PFSK-1 (cell line): ENCODE measurements around the gene UVRAG.

Experiments
- FOXP2 ChIP-seq: optimal IDR thresholded peaks from 2 replicates; pipeline ENCODE3; 2011; ENCODE audit warnings: borderline replicate concordance, control low read depth, inconsistent platforms; ENCODE audit not compliant: insufficient read depth; ENCODE audit errors: extremely low read length, extremely low read depth
- POLR2AphosphoS5 ChIP-seq: IDR thresholded peaks from 2 replicates; pipeline ENCODE4 v1.6.1; 2012; ENCODE audit warnings: low read depth, mild to moderate bottlenecking, control low read depth, low read length, moderate library complexity
- REST ChIP-seq, 2 experiments: IDR thresholded peaks; 2 replicates each; pipeline versions ENCODE4 v1.6.1 to v1.8.0; 2011 to 2012; ENCODE audit warnings: low read depth in 2 of 2, low read length in 2 of 2, control low read depth in 1 of 2, inconsistent platforms in 1 of 2, mild to moderate bottlenecking in 1 of 2, moderate library complexity in 1 of 2; ENCODE audit not compliant: insufficient read depth in 1 of 2
- SIN3A ChIP-seq: IDR thresholded peaks from 2 replicates; pipeline ENCODE4 v1.6.1; 2012; ENCODE audit warnings: mild to moderate bottlenecking, low read length, moderate library complexity, borderline replicate concordance; ENCODE audit not compliant: insufficient read depth
- TAF1 ChIP-seq: IDR thresholded peaks from 2 replicates; pipeline ENCODE4 v1.6.1; 2012; ENCODE audit warnings: low read length, control low read depth, borderline replicate concordance; ENCODE audit not compliant: insufficient read depth

UVRAG gene

GRCh38 chr11:75783416-75784084 lies 31.5 kb upstream of the UVRAG start:
- no peak for TF ChIP-seq REST (IDR thresholded peaks at IDR 0.05; ENCODE audit: insufficient read depth in 1 of 2, low read depth in 2 of 2, low read length in 2 of 2)
- TF ChIP-seq POLR2AphosphoS5, result no peak
- TF ChIP-seq SIN3A, result no peak
- TF ChIP-seq TAF1, result no peak
- TF ChIP-seq FOXP2, result no peak

- TF ChIP-seq POLR2AphosphoS5 (no peak), SIN3A (no peak), TAF1 (no peak)
These were observed 30.9 kb upstream of the UVRAG start for GRCh38 chr11:75784085-75784478.

GRCh38 chr11:75784506-75784905 lies 30.5 kb upstream of the UVRAG start:
- no peak for TF ChIP-seq TAF1

GRCh38 chr11:75785187-75785586 lies 29.8 kb upstream of the UVRAG start:
- TF ChIP-seq TAF1, result no peak
- TF ChIP-seq POLR2AphosphoS5, result no peak
- no peak for TF ChIP-seq SIN3A
- no peak for TF ChIP-seq FOXP2
- no peak for TF ChIP-seq REST (IDR thresholded peaks at IDR 0.05; ENCODE audit: insufficient read depth in 1 of 2, low read depth in 2 of 2, low read length in 2 of 2)

GRCh38 chr11:75786101-75786736 lies 28.8 kb upstream of the UVRAG start:
- TF ChIP-seq SIN3A (no peak), POLR2AphosphoS5 (no peak), REST (IDR thresholded peaks at IDR 0.05; ENCODE audit: insufficient read depth in 1 of 2, low read depth in 2 of 2, low read length in 2 of 2) (no peak), TAF1 (no peak), FOXP2 (no peak)

GRCh38 chr11:75789521-75789920 lies 25.5 kb upstream of the UVRAG start:
- TF ChIP-seq SIN3A (no peak), TAF1 (no peak), POLR2AphosphoS5 (no peak), FOXP2 (no peak), REST (IDR thresholded peaks at IDR 0.05; ENCODE audit: insufficient read depth in 1 of 2, low read depth in 2 of 2, low read length in 2 of 2) (no peak)
